Measurements from ENCODE around the gene ACAN.

The ACAN gene

GRCh38 chr15:88860212-88860611 lies 57.0 kb downstream of the ACAN start:
- Histone ChIP-seq H3K9ac (ENCODE audit: low read length) (no peak overlapping the region), H3K79me2 (ENCODE audit: low read length) (no peaks in the 10 kb centered on the region), H4K20me1 (ENCODE audit: insufficient read depth, low read length) (no peaks in the 10 kb centered on the region), H3K36me3 (replicated peaks; ENCODE audit: insufficient read depth, low read length) (no peaks in the 10 kb centered on the region), H3K4me3 (ENCODE audit: low read length) (no peak overlapping the region), H3F3A (ENCODE audit: insufficient read depth, low read length) (peaks cover 6% of the 10 kb centered on the region; the same call in 1 of the 2 replicates), H3K9me3 (replicated peaks; ENCODE audit: insufficient read depth, low read length) (no peaks in the 10 kb centered on the region), H3K27me3 (replicated peaks; ENCODE audit: insufficient read depth, low read length) (peaks cover 15% of the 10 kb centered on the region), H3K27ac (ENCODE audit: low read length) (no peak overlapping the region), H2AFZ (ENCODE audit: low read length) (no peak overlapping the region), H3K4me1 (ENCODE audit: low read length) (peaks cover 7% of the 10 kb centered on the region), H3K9me2 (replicated peaks; ENCODE audit: insufficient read depth, low read length) (no peaks in the 10 kb centered on the region), H3K4me2 (ENCODE audit: low read depth, low read length) (no peak overlapping the region)
- TF ChIP-seq EZH2phosphoT487 (IDR thresholded peaks at IDR 0.05; ENCODE audit: low read length) = no peak
- TF ChIP-seq CTCF (IDR thresholded peaks at IDR 0.05; ENCODE audit: low read length) = no peak
- no peak for TF ChIP-seq EZH2 (optimal IDR thresholded peaks at IDR 0.05; ENCODE audit: low read depth, low read length)
- DNase-seq = no peak

- DNase-seq = no peak
- no peak overlapping the region for H3K9ac ChIP-seq (ENCODE audit: low read length)
- H3F3A ChIP-seq (ENCODE audit: insufficient read depth, low read length) = peaks cover 10% of the 10 kb centered on the region; the same call in 1 of the 2 replicates
- H3K27me3 ChIP-seq (replicated peaks; ENCODE audit: insufficient read depth, low read length) = no peaks in the 10 kb centered on the region
- no peak for TF ChIP-seq EZH2phosphoT487 (IDR thresholded peaks at IDR 0.05; ENCODE audit: low read length)
- no peak for TF ChIP-seq CTCF (IDR thresholded peaks at IDR 0.05; ENCODE audit: low read length)
- no peak for TF ChIP-seq EZH2 (optimal IDR thresholded peaks at IDR 0.05; ENCODE audit: low read depth, low read length)
- H2AFZ ChIP-seq (ENCODE audit: low read length) = no peak overlapping the region
- no peak overlapping the region for H3K27ac ChIP-seq (ENCODE audit: low read length)
- no peaks in the 10 kb centered on the region for H3K36me3 ChIP-seq (replicated peaks; ENCODE audit: insufficient read depth, low read length)
- H4K20me1 ChIP-seq (ENCODE audit: insufficient read depth, low read length) = no peaks in the 10 kb centered on the region
- no peak overlapping the region for H3K4me3 ChIP-seq (ENCODE audit: low read length)
- H3K4me2 ChIP-seq (ENCODE audit: low read depth, low read length) = no peak overlapping the region
- H3K9me3 ChIP-seq (replicated peaks; ENCODE audit: insufficient read depth, low read length) = no peaks in the 10 kb centered on the region
- no peaks in the 10 kb centered on the region for H3K9me2 ChIP-seq (replicated peaks; ENCODE audit: insufficient read depth, low read length)
- no peaks in the 10 kb centered on the region for H3K79me2 ChIP-seq (ENCODE audit: low read length)
- peaks cover 21% of the 10 kb centered on the region for H3K4me1 ChIP-seq (ENCODE audit: low read length)
Observed at GRCh38 chr15:88863412-88863811, 60.2 kb downstream of the ACAN start.

- peak overlapping the region; percentile 73 for H3K27ac ChIP-seq (ENCODE audit: low read length)
- no peaks in the 10 kb centered on the region for H3K9me3 ChIP-seq (replicated peaks; ENCODE audit: insufficient read depth, low read length)
- H3K4me1 ChIP-seq (ENCODE audit: low read length) = peaks cover 21% of the 10 kb centered on the region
- peak overlapping the region; percentile 39 for H3K4me2 ChIP-seq (ENCODE audit: low read depth, low read length)
- H3K4me3 ChIP-seq (ENCODE audit: low read length) = no peak overlapping the region
- H3F3A ChIP-seq (ENCODE audit: insufficient read depth, low read length) = peaks cover 10% of the 10 kb centered on the region; the same call in 1 of the 2 replicates
- no peak for TF ChIP-seq EZH2 (optimal IDR thresholded peaks at IDR 0.05; ENCODE audit: low read depth, low read length)
- no peak for TF ChIP-seq CTCF (IDR thresholded peaks at IDR 0.05; ENCODE audit: low read length)
- no peak for TF ChIP-seq EZH2phosphoT487 (IDR thresholded peaks at IDR 0.05; ENCODE audit: low read length)
- DNase-seq = no peak
- H4K20me1 ChIP-seq (ENCODE audit: insufficient read depth, low read length) = no peaks in the 10 kb centered on the region
- no peak overlapping the region for H3K9ac ChIP-seq (ENCODE audit: low read length)
- H2AFZ ChIP-seq (ENCODE audit: low read length) = peak overlapping the region; percentile 63
- no peaks in the 10 kb centered on the region for H3K27me3 ChIP-seq (replicated peaks; ENCODE audit: insufficient read depth, low read length)
- H3K36me3 ChIP-seq (replicated peaks; ENCODE audit: insufficient read depth, low read length) = no peaks in the 10 kb centered on the region
- no peaks in the 10 kb centered on the region for H3K79me2 ChIP-seq (ENCODE audit: low read length)
- H3K9me2 ChIP-seq (replicated peaks; ENCODE audit: insufficient read depth, low read length) = no peaks in the 10 kb centered on the region
Observed at GRCh38 chr15:88864861-88865497, 61.7 kb downstream of the ACAN start.

Data from MM.1S (cell line).